GM19025 (cell line): ENCODE results near the gene ZIC2.
"Not testable (repeated sequence)": the region's sequence is repeated elsewhere in the genome, so short reads cannot be mapped to it uniquely, and the experiment has no call there.

Source experiments
- ATAC-seq: cut with Tn5 transposase; IDR thresholded peaks from one replicate; pipeline ENCODE4 v1.9.1; 2021; ENCODE audit warnings: mild to moderate bottlenecking, low read depth, moderate library complexity; ENCODE audit not compliant: unreplicated experiment

Gene ZIC2

GRCh38 chr13:99995589-99996380 lies 14.2 kb downstream of the ZIC2 start:
- no peak for ATAC-seq

GRCh38 chr13:99996381-99996973 lies 14.9 kb downstream of the ZIC2 start:
- ATAC-seq: no peak

GRCh38 chr13:99997702-99998214 lies 16.2 kb downstream of the ZIC2 start:
- ATAC-seq: no peak

GRCh38 chr13:99998261-99998660 lies 16.7 kb downstream of the ZIC2 start:
- ATAC-seq: no peak

- no peak for ATAC-seq
Measured at GRCh38 chr13:100014621-100015020, 33.0 kb downstream of the ZIC2 start.

- no peak for ATAC-seq
Measured at GRCh38 chr13:100019780-100020356, 38.3 kb downstream of the ZIC2 start.

- no peak for ATAC-seq
Measured at GRCh38 chr13:100022798-100023197, 41.2 kb downstream of the ZIC2 start.

GRCh38 chr13:100024023-100024422 lies 42.4 kb downstream of the ZIC2 start:
- no peak for ATAC-seq

GRCh38 chr13:100029933-100030332 lies 48.3 kb downstream of the ZIC2 start:
- no peak for ATAC-seq

- not testable (repeated sequence) for ATAC-seq
Measured at GRCh38 chr13:100032642-100033041, 51.1 kb downstream of the ZIC2 start.

GRCh38 chr13:100035936-100036335 lies 54.4 kb downstream of the ZIC2 start:
- ATAC-seq: no peak
